Mesendoderm (in vitro differentiated cells): Measurements from ENCODE around the gene AP4M1.

Source experiments
- DNase-seq: peaks from one replicate; pipeline ENCODE4 v3.0.0; 2013
- H2AK5ac ChIP-seq: 2 replicates; pipeline ENCODE4 v1.6.1; 2013; ENCODE audit warnings: low read length, inconsistent platforms
- H2BK120ac ChIP-seq: 2 replicates; pipeline ENCODE4 v1.6.1; 2013; ENCODE audit warnings: low read depth, mild to moderate bottlenecking, low read length, moderate library complexity, mixed read lengths
- H2BK15ac ChIP-seq: replicated peaks from 2 replicates; pipeline ENCODE4 v1.6.1; 2013; ENCODE audit warnings: low read depth, mild to moderate bottlenecking, moderate library complexity
- H2BK5ac ChIP-seq: 2 replicates; pipeline ENCODE4 v1.6.1; 2013; ENCODE audit warnings: low read length, inconsistent platforms
- H3K18ac ChIP-seq: 2 replicates; pipeline ENCODE4 v1.6.1; 2013; ENCODE audit warnings: mild to moderate bottlenecking, low read length, mixed read lengths
- H3K23ac ChIP-seq: one replicate; pipeline ENCODE4 v1.6.1; 2013; ENCODE audit warnings: low read length
- H3K27ac ChIP-seq: 2 replicates; pipeline ENCODE4 v1.5.1; 2013; ENCODE audit warnings: low read depth, mild to moderate bottlenecking, inconsistent platforms, low read length, moderate library complexity
- H3K27me3 ChIP-seq: 2 replicates; pipeline ENCODE4 v1.6.1; 2013; ENCODE audit warnings: low read length, control low read depth, mild to moderate bottlenecking, inconsistent platforms; ENCODE audit not compliant: insufficient read depth, poor library complexity
- H3K36me3 ChIP-seq: 2 replicates; pipeline ENCODE4 v1.6.1; 2013; ENCODE audit warnings: low read length, inconsistent platforms; ENCODE audit not compliant: control insufficient read depth, insufficient read depth
- H3K4ac ChIP-seq: one replicate; pipeline ENCODE4 v1.6.1; 2013; ENCODE audit warnings: low read depth, mild to moderate bottlenecking, low read length, moderate library complexity
- H3K4me1 ChIP-seq: 2 replicates; pipeline ENCODE4 v1.6.1; 2013; ENCODE audit warnings: low read depth, low read length, inconsistent platforms; ENCODE audit not compliant: control insufficient read depth
- H3K4me2 ChIP-seq: 2 replicates; pipeline ENCODE4 v1.6.1; 2013; ENCODE audit warnings: low read length
- H3K4me3 ChIP-seq: 2 replicates; pipeline ENCODE4 v1.5.1; 2013; ENCODE audit warnings: mild to moderate bottlenecking, low read length
- H3K56ac ChIP-seq: one replicate; pipeline ENCODE4 v1.6.1; 2013; ENCODE audit warnings: low read length
- H3K79me1 ChIP-seq: 2 replicates; pipeline ENCODE4 v1.6.1; 2013; ENCODE audit warnings: low read length, inconsistent platforms
- H3K79me2 ChIP-seq: 2 replicates; pipeline ENCODE4 v1.6.1; 2013; ENCODE audit warnings: mild to moderate bottlenecking, low read length; ENCODE audit not compliant: control insufficient read depth, insufficient read depth
- H3K9ac ChIP-seq: 2 replicates; pipeline ENCODE4 v1.6.1; 2013; ENCODE audit warnings: low read length, inconsistent platforms
- H4K5ac ChIP-seq: one replicate; pipeline ENCODE4 v1.6.1; 2013; ENCODE audit warnings: low read length
- H4K8ac ChIP-seq: one replicate; pipeline ENCODE4 v1.6.1; 2013; ENCODE audit warnings: low read depth, mild to moderate bottlenecking, control low read depth, low read length, moderate library complexity
- WGBS: extraction: QIAGEN DNeasy Blood & Tissue Kit; methylation state at CpG from one replicate; pipeline ENCODE4 v1.1.7; 2013; ENCODE audit warnings: low lambda C conversion rate, missing lambda C conversion rate; ENCODE audit not compliant: insufficient coverage; ENCODE audit errors: extremely low coverage; 5-methylcytosine and 5-hydroxymethylcytosine counted together

The AP4M1 gene

DNA sequence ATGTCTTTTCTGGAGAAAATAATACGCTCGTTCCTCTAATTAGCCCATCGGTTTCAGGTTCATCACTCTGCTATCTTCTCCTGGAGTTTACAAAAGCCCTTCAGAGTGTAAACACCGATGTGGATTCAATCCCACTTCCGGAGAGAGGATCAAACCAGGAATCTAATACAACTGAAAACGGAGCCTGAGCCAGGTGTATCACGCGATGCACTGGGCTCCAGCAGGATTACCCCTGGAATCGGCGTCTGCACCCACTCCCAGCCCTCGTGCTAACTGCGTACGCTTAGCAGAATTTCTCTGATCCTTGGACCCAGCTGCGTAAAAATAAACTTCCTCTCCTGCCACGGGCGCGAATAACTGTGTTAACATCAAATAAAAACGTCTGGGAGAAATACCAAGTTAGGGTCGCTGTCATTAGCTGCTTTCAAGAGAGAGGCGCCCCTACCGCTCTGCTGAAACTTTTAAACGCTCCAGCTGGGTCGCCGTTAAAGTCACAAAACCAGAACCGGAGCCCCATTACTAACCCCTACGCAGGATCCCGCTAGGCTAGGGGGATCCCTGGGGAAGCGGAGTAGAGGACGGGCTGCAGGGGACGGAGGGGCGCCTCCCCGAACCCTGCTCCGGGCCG is 20.4 kb upstream of the AP4M1 start:
- Histone ChIP-seq H4K8ac (peak overlapping the region; percentile 78), H2BK5ac (no peak overlapping the region), H3K4me1 (peaks cover 3% of the 10 kb centered on the region), H3K79me1 (peaks cover 10% of the 10 kb centered on the region), H2BK15ac (no peak overlapping the region), H3K9ac (peak overlapping the region; percentile 98), H2AK5ac (peak overlapping the region; percentile 65), H3K23ac (peak overlapping the region; percentile 89), H3K27ac (peak overlapping the region; percentile 49), H3K79me2 (peaks cover 40% of the 10 kb centered on the region), H2BK120ac (no peak overlapping the region), H3K27me3 (no peaks in the 10 kb centered on the region), H3K56ac (peak overlapping the region; percentile 96), H3K4me2 (peak overlapping the region; percentile 86), H3K4me3 (peak overlapping the region; percentile 100), H3K36me3 (peaks cover 7% of the 10 kb centered on the region), H3K18ac (peak overlapping the region; percentile 93), H3K4ac (peak overlapping the region; percentile 98), H4K5ac (peak overlapping the region; percentile 47)
- WGBS = no CpG with 5 or more reads among the region's 34 CpGs
- peak; percentile 64 for DNase-seq

DNA sequence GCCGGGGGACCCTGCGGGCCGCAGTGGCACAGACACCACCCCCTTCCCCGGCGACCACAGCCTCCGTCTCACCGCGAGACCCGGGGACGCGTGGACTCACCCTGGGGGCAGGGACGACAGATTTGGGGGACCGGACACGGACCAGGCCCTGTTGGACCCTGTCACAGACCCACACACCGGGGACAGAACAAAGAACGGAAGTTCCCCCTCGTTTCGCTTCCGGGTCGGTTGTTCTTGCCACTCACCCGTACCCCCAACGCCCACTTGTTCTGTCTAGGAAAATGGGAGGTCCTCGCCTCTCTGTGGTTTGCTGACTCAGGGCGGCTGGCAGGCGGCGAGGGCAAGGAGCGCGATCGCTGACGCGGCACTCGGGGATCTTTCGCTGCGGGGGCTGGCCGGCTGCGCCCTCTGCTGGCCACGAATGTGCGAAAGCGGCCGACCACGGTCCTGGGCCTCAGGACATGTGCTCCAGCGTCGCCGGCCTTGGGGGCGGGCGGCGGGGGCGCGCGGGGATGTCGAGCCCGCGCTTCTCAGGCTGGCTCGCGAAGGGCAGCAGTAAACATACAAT is 19.8 kb upstream of the AP4M1 start, which contains the start of gene ZNF3:
ZNF3 (minus strand) TSS at position 189 of the 568 bp plus-strand sequence. CDS start 4,366 bp downstream, outside the sequence.
- H3K27me3 ChIP-seq = no peaks in the 10 kb centered on the region
- no peak within 1 kb of the TSS for H2BK120ac ChIP-seq
- H2BK5ac ChIP-seq = peak within 1 kb of the TSS; percentile 67
- H3K36me3 ChIP-seq = peaks cover 7% of the 10 kb centered on the region
- H3K4me3 ChIP-seq = peak within 1 kb of the TSS; percentile 100
- peak within 1 kb of the TSS; percentile 93 for H3K18ac ChIP-seq
- H3K9ac ChIP-seq = peak within 1 kb of the TSS; percentile 98
- H3K4ac ChIP-seq = peak within 1 kb of the TSS; percentile 98
- H3K23ac ChIP-seq = peak within 1 kb of the TSS; percentile 89
- peak within 1 kb of the TSS; percentile 78 for H4K8ac ChIP-seq
- H3K79me1 ChIP-seq = peaks cover 10% of the 10 kb centered on the region
- peak; percentile 100 for DNase-seq
- peak within 1 kb of the TSS; percentile 49 for H3K27ac ChIP-seq
- peaks cover 39% of the 10 kb centered on the region for H3K79me2 ChIP-seq
- H3K56ac ChIP-seq = peak within 1 kb of the TSS; percentile 96
- peak within 1 kb of the TSS; percentile 65 for H2AK5ac ChIP-seq
- peak within 1 kb of the TSS; percentile 86 for H3K4me2 ChIP-seq
- H3K4me1 ChIP-seq = peaks cover 3% of the 10 kb centered on the region
- H2BK15ac ChIP-seq = no peak within 1 kb of the TSS
- no CpG with 5 or more reads among the region's 55 CpGs for WGBS
- peak within 1 kb of the TSS; percentile 47 for H4K5ac ChIP-seq

DNA sequence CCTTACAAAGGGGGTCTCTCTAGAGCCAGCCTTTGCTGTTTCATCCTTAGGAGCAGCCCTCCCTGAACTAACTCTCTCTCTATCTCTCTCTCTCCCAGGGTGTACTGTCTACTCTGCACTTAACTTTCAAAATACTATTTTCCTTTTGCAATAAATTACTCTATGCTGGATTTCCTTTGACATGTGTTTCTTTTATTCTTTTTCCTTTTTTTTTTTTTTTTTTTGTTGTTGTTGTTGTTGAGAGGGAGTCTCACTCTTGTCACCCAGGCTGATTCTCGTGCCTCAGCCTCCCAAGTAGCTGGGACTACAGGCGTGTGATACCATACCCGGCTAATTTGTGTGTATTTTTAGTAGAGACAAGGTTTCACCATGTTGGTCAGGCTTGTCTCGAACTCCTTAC is 18.5 kb upstream of the AP4M1 start:
- H3K27ac ChIP-seq = no peak overlapping the region
- peaks cover 32% of the 10 kb centered on the region for H3K79me2 ChIP-seq
- no peak overlapping the region for H2BK5ac ChIP-seq
- H3K4me3 ChIP-seq = no peak overlapping the region
- peaks cover 8% of the 10 kb centered on the region for H3K79me1 ChIP-seq
- no peak overlapping the region for H3K9ac ChIP-seq
- H3K4me2 ChIP-seq = no peak overlapping the region
- no peaks in the 10 kb centered on the region for H3K27me3 ChIP-seq
- H3K18ac ChIP-seq = no peak overlapping the region
- peaks cover 3% of the 10 kb centered on the region for H3K4me1 ChIP-seq
- peaks cover 5% of the 10 kb centered on the region for H3K36me3 ChIP-seq
- H2BK120ac ChIP-seq = no peak overlapping the region
- H3K23ac ChIP-seq = no peak overlapping the region
- H4K5ac ChIP-seq = no peak overlapping the region
- H3K56ac ChIP-seq = no peak overlapping the region
- no peak overlapping the region for H4K8ac ChIP-seq
- H2AK5ac ChIP-seq = no peak overlapping the region
- H2BK15ac ChIP-seq = no peak overlapping the region
- WGBS = no CpG with 5 or more reads among the region's 4 CpGs
- no peak for DNase-seq
- H3K4ac ChIP-seq = no peak overlapping the region

DNA sequence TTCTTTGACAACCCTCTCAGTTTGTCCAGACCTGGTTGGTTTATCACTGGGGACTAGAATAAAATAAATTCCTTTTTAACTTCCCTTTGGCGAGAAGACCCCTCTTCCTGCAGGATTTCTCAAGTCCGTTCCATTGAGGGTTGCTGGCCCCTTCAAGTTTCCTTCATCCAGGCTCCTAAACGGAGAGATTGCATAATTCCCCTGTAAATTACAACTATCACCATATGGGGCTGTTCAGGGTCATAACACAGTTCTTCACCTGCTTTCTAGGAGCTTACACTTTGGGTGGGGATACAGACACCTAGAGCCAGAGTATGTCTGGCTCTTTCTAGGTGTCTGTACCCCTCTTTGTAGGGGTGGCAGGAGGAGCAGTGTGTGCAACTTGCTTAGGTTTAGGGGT is 15.9 kb upstream of the AP4M1 start:
- no peak overlapping the region for H4K8ac ChIP-seq
- no peak for DNase-seq
- H2AK5ac ChIP-seq = no peak overlapping the region
- no peak overlapping the region for H3K56ac ChIP-seq
- H3K36me3 ChIP-seq = no peaks in the 10 kb centered on the region
- H3K9ac ChIP-seq = no peak overlapping the region
- H2BK120ac ChIP-seq = no peak overlapping the region
- no CpG with 5 or more reads among the region's 3 CpGs for WGBS
- peaks cover 4% of the 10 kb centered on the region for H3K79me1 ChIP-seq
- no peaks in the 10 kb centered on the region for H3K4me1 ChIP-seq
- H3K18ac ChIP-seq = no peak overlapping the region
- H3K27ac ChIP-seq = no peak overlapping the region
- no peaks in the 10 kb centered on the region for H3K27me3 ChIP-seq
- no peak overlapping the region for H2BK5ac ChIP-seq
- no peak overlapping the region for H3K4me3 ChIP-seq
- no peak overlapping the region for H3K4me2 ChIP-seq
- no peak overlapping the region for H2BK15ac ChIP-seq
- H4K5ac ChIP-seq = no peak overlapping the region
- H3K23ac ChIP-seq = no peak overlapping the region
- H3K4ac ChIP-seq = no peak overlapping the region
- peaks cover 12% of the 10 kb centered on the region for H3K79me2 ChIP-seq

DNA sequence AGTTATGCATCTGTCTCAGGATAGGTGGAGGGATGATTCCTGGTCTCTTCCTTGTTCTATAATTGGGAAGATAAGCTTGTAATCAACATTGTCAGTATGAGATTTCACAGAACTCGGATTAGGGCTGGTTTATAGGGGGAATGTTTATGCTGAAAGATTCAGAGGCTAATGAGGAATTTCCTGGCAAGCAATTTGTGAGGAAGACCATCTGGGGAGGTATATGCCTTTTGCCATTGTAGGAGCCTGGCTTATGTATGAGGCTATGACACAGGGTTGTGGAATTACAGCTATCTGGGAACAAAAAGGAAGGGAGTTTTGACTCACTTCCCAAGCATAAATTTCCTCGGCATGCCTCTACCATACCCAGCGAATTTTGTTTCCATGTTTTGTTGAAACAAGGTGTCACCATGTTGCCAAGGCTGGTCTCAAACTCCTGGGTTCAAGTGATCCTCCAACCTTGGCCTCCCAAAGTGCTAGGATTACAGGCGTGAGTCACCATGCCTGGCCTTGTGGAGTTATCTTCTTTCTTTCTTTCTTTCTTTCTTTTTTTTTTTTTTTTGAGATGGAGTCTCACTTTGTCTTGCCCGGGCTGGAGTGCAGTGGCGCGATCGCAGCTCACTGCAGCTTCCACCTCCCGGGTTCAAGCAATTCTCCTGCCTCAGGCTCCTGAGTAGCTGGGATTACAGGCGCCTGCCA is 14.2 kb upstream of the AP4M1 start:
- H4K5ac ChIP-seq = no peak overlapping the region
- H3K4me2 ChIP-seq = no peak overlapping the region
- H3K56ac ChIP-seq = peak overlapping the region; percentile 25
- no peak overlapping the region for H2BK120ac ChIP-seq
- no peak overlapping the region for H3K9ac ChIP-seq
- H3K79me2 ChIP-seq = peaks cover 2% of the 10 kb centered on the region
- H3K27ac ChIP-seq = peak overlapping the region; percentile 29
- H3K79me1 ChIP-seq = peaks cover 4% of the 10 kb centered on the region
- no peak overlapping the region for H3K18ac ChIP-seq
- no peak overlapping the region for H3K4me3 ChIP-seq
- no peaks in the 10 kb centered on the region for H3K36me3 ChIP-seq
- no peaks in the 10 kb centered on the region for H3K27me3 ChIP-seq
- H3K4me1 ChIP-seq = no peaks in the 10 kb centered on the region
- H3K4ac ChIP-seq = no peak overlapping the region
- H2AK5ac ChIP-seq = no peak overlapping the region
- H2BK15ac ChIP-seq = no peak overlapping the region
- H2BK5ac ChIP-seq = no peak overlapping the region
- peak; percentile 94 for DNase-seq
- no peak overlapping the region for H3K23ac ChIP-seq
- WGBS = no CpG with 5 or more reads among the region's 10 CpGs
- no peak overlapping the region for H4K8ac ChIP-seq
